ENCODE data around the gene FASTKD1. TPM values are rescaled to one million over a fixed set of nuclear protein-coding genes. Genes with fewer than 3 reads are reported as not detected.

FASTKD1 gene
- total RNA-seq, 2 donors from 2014 or later = 22.6 to 26.7 TPM

DNA sequence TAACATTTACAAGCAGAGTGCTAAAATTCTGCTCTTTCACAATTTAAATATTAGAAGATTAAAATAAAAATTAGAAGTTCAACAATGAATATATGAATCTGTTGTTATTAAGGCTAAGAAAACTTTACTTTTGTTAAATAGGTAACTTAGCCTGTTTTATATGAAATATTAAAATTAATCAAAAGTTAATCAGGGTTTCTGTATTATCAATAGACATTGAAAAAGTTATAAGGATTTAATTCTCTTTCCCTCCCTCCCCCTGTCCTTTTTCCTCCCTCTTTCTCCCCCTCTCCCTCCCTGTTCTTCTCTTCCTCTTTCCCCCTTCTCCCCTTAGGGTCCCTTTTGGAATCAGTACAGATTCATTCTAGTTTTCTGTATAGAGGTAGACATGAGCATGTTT lies 82.3 kb downstream of the FASTKD1 start:
- DNase-seq (ENCODE audit: low spot score) = no peak
- Histone ChIP-seq H3K4me1 (no peaks in the 10 kb centered on the region), H3K36me3 (peaks cover 10% of the 10 kb centered on the region), H3K27ac (no peak overlapping the region), H3K4me3 (no peak overlapping the region), H3K9me3 (no peaks in the 10 kb centered on the region), H3K27me3 (no peaks in the 10 kb centered on the region)
- TF ChIP-seq, protein P1, sequence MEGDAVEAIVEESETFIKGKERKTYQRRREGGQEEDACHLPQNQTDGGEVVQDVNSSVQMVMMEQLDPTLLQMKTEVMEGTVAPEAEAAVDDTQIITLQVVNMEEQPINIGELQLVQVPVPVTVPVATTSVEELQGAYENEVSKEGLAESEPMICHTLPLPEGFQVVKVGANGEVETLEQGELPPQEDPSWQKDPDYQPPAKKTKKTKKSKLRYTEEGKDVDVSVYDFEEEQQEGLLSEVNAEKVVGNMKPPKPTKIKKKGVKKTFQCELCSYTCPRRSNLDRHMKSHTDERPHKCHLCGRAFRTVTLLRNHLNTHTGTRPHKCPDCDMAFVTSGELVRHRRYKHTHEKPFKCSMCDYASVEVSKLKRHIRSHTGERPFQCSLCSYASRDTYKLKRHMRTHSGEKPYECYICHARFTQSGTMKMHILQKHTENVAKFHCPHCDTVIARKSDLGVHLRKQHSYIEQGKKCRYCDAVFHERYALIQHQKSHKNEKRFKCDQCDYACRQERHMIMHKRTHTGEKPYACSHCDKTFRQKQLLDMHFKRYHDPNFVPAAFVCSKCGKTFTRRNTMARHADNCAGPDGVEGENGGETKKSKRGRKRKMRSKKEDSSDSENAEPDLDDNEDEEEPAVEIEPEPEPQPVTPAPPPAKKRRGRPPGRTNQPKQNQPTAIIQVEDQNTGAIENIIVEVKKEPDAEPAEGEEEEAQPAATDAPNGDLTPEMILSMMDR (IDR thresholded peaks at IDR 0.05) = no peak

DNA sequence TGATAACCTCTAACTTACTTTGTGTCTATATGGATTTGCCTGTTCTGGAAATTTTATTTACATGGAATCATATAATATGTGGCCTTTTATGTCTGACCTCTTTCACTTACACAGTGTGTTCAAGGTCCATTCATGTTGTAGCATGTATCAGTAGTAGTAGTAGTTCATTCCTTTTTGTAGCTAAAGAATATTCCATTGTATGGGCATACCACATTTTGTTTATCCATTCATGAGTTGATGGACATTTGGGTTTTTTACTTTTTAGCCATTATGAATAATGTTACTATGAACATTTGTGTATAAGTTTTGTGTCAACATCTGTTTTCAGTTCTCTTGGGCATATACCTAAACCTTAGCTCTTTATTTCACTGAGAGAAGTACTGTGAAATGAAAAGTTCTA lies 82.8 kb downstream of the FASTKD1 start:
- Histone ChIP-seq H3K27me3 (no peaks in the 10 kb centered on the region), H3K9me3 (no peaks in the 10 kb centered on the region), H3K4me3 (no peak overlapping the region), H3K4me1 (no peaks in the 10 kb centered on the region), H3K27ac (no peak overlapping the region), H3K36me3 (peaks cover 10% of the 10 kb centered on the region)
- DNase-seq (ENCODE audit: low spot score) = no peak
- TF ChIP-seq, protein P1 (IDR thresholded peaks at IDR 0.05) = no peak

DNA sequence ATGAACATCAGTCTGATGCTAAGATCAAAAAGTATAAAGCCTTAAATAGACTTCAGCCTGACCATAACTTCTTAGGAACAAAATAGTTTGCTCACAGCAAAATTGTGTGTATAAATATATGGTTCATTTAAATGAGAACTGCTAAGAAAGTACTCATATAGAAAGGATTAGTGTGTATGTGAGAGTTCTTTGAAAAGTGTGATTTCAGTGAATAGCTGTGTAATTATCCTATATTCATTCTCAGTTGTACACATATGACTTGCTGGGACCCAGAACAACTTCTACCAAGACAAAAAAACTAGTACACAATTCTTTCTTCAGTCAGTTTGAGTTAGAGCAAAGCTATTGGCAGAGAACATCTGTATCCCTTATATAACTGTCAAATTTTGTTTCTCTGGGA lies 87.2 kb downstream of the FASTKD1 start:
- DNase-seq (ENCODE audit: low spot score) = no peak
- H3K36me3 ChIP-seq = peaks cover 30% of the 10 kb centered on the region
- H3K4me3 ChIP-seq = no peak overlapping the region
- H3K9me3 ChIP-seq = no peaks in the 10 kb centered on the region
- H3K27me3 ChIP-seq = no peaks in the 10 kb centered on the region
- H3K27ac ChIP-seq = no peak overlapping the region
- TF ChIP-seq, protein P1 (IDR thresholded peaks at IDR 0.05) = no peak
- H3K4me1 ChIP-seq = no peaks in the 10 kb centered on the region

DNA sequence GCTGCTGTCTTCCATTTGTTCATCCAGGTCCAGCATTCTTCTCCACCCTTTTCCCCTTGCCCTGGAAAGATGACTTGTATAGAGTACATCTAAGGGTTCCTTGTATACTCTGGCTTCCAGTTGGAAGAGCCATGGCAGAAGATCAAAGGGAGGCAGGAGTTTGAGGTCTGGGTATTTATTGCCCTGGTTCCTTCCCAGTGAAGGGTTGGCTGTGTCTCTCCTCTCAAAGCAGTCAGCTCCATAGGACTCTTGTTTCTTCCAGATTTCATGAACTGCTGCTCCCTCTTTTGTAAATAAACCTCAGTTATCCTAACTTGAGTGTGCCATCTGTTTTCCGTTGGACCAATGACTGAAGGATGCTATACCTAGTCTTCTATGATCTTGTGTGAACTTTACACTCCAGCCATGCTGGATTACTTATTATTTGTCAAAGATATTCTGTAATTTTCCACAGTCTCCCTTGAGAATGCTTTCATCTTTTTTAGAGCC lies 88.0 kb downstream of the FASTKD1 start:
- Histone ChIP-seq H3K4me3 (no peak overlapping the region), H3K27me3 (no peaks in the 10 kb centered on the region), H3K4me1 (no peaks in the 10 kb centered on the region), H3K9me3 (no peaks in the 10 kb centered on the region), H3K27ac (no peak overlapping the region), H3K36me3 (peaks cover 30% of the 10 kb centered on the region)
- TF ChIP-seq, protein P1 (IDR thresholded peaks at IDR 0.05) = no peak
- no peak for DNase-seq (ENCODE audit: low spot score)

GRCh38 chr2:169480079-169480465 lies 93.6 kb downstream of the FASTKD1 start:
- no peak for DNase-seq (ENCODE audit: low spot score)
- Histone ChIP-seq H3K9me3 (no peaks in the 10 kb centered on the region), H3K36me3 (peaks cover 20% of the 10 kb centered on the region), H3K27me3 (no peaks in the 10 kb centered on the region), H3K4me1 (peaks cover 0 to 12% of the 10 kb centered on the region in 2 donors), H3K27ac (peak overlapping the region; percentile 59 to 72), H3K4me3 (peak overlapping the region; percentile 55 to 77)
- TF ChIP-seq, protein P1 (IDR thresholded peaks at IDR 0.05) = no peak

Other genes starting within 250 kb of the FASTKD1 start
- gene LRP2, start 211.3 kb downstream of the FASTKD1 start, total RNA-seq = 10 to 100 TPM in 1 of 2 donors, 1 to 10 TPM in 1; 8.1 to 14.8 TPM
- 1 to 10 TPM; 4.2 to 7.0 TPM for gene BBS5, start 94.4 kb downstream of the FASTKD1 start, total RNA-seq
- gene KLHL41, start 64.2 kb downstream of the FASTKD1 start, total RNA-seq = 100 to 1,000 TPM in 1 of 2 donors, 10 to 100 TPM in 1; 44.0 to 122 TPM
- 10 to 100 TPM; 23.5 to 28.4 TPM for gene PPIG, start 10.5 kb upstream of the FASTKD1 start, total RNA-seq
- not detected for gene CFAP210, start 120.5 kb upstream of the FASTKD1 start, total RNA-seq
- gene PHOSPHO2, start 120.6 kb upstream of the FASTKD1 start, total RNA-seq = 1 to 10 TPM; 3.4 to 4.8 TPM
- gene KLHL23, start 160.0 kb upstream of the FASTKD1 start, total RNA-seq = 10 to 100 TPM; 13.8 to 16.7 TPM
- gene SSB, start 225.0 kb upstream of the FASTKD1 start, total RNA-seq = 10 to 100 TPM; 52.3 to 56.7 TPM